Measurements from ENCODE around the gene DDIT3. TPM values are rescaled to one million over a fixed set of nuclear protein-coding genes. Genes with fewer than 3 reads are reported as not detected.

Gene DDIT3
- total and polyA plus RNA-seq, 2 experiments from 2014 or later: 33.8 to 44.2 TPM

DNA sequence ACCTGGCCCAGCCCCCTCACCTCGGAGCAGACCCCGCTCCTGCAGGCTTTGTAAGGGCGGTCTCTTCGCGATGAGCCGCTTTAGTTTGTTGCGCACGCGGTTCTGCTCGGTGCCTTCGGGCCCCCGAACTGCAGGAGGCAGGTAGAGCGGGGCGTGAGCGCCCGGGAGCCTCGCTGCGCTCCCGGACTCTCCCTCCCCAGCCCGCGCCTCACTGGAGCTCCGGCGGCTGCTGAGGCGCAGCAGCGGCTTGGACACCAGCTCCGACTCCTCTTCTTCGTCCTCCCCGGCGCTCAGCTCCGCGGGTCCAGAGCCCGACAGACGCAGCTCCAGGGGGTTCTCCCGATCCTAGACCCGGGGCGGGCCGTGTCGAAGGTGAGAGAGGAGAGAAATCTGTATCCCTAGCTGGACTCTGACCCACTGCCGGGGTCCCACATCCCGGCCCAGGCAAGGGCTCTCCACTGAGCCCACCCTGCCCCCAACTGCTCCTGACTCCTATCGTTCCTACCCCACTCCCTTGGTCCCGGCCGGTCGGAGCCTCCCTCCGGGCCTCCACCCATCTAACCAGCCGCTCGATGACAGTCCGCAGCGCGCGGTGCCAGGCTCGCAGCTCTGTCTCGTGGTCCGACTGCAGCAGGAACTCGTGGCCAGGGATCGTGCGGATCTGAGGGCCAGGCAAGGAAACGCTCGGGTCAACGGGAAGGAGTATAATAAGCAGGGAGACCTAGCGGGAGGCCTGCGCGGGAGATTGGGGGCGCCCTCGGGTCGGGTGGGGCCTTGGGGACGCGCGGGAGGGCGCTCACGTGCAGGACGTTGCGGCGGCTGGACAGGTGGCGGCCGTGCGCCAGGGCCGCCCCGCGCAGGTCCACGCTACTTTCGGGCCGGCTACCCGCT lies 44.8 kb downstream of the DDIT3 start:
- TF ChIP-seq, protein P1, sequence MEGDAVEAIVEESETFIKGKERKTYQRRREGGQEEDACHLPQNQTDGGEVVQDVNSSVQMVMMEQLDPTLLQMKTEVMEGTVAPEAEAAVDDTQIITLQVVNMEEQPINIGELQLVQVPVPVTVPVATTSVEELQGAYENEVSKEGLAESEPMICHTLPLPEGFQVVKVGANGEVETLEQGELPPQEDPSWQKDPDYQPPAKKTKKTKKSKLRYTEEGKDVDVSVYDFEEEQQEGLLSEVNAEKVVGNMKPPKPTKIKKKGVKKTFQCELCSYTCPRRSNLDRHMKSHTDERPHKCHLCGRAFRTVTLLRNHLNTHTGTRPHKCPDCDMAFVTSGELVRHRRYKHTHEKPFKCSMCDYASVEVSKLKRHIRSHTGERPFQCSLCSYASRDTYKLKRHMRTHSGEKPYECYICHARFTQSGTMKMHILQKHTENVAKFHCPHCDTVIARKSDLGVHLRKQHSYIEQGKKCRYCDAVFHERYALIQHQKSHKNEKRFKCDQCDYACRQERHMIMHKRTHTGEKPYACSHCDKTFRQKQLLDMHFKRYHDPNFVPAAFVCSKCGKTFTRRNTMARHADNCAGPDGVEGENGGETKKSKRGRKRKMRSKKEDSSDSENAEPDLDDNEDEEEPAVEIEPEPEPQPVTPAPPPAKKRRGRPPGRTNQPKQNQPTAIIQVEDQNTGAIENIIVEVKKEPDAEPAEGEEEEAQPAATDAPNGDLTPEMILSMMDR (IDR thresholded peaks at IDR 0.05; ENCODE audit: low read depth, low read length): no peak
- H3K9me3 ChIP-seq (ENCODE audit: low read depth): no peaks in the 10 kb centered on the region
- H3K4me3 ChIP-seq: peak overlapping the region; percentile 20
- H3K27me3 ChIP-seq: peaks cover 79% of the 10 kb centered on the region
- DNase-seq (ENCODE audit: low read depth in 1 of 2, low spot score in 1 of 2): peak; percentile 41 to 45
- H3K27ac ChIP-seq: no peak overlapping the region
- H3K4me1 ChIP-seq (ENCODE audit: low read depth): no peaks in the 10 kb centered on the region
- H3K36me3 ChIP-seq: no peaks in the 10 kb centered on the region

DNA sequence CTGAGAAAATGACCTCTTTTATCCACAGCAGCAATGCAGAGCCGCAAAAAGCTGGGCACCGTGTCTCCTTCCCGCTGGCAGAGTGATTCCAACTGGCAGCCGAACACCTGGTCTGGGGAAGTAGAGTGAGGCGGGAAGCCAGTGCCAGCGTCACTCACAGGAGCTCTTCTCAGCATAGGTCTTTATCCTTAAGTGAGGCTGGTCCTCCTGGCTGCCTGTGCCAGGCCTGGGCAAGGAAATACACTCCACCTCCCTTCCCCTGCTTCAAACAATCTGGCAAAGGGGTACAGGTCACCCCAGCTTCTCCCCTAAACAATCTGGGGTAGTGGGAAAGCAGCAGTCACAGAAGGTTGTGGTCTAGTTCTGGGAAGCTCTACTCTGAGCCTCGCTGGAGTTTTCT lies 45.5 kb downstream of the DDIT3 start:
- H3K9me3 ChIP-seq (ENCODE audit: low read depth): no peaks in the 10 kb centered on the region
- H3K4me1 ChIP-seq (ENCODE audit: low read depth): no peaks in the 10 kb centered on the region
- H3K36me3 ChIP-seq: no peaks in the 10 kb centered on the region
- peaks cover 76% of the 10 kb centered on the region for H3K27me3 ChIP-seq
- DNase-seq (ENCODE audit: low read depth in 1 of 2, low spot score in 1 of 2): no peak
- H3K4me3 ChIP-seq: no peak overlapping the region
- TF ChIP-seq, protein P1 (IDR thresholded peaks at IDR 0.05; ENCODE audit: low read depth, low read length): no peak
- H3K27ac ChIP-seq: no peak overlapping the region

DNA sequence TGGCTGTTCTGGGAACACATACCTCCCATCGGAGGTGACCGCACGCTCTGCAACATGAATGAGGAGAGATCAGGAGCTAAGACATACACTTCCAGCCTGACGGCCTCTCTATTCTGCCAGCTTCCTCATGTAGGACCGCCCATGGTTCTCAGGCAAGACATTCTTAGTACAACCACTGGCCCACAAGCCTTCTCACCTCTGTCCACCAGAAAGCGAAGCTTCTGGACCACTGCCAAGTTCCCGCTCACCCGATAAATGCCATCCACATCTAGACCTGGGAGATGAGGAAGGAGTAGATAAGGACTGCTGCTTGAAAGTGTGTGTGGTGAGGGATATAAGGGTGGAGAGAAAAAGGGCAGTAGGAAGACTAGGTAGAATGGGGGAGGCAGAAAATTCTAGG lies 45.9 kb downstream of the DDIT3 start:
- Histone ChIP-seq H3K4me1 (ENCODE audit: low read depth) (no peaks in the 10 kb centered on the region), H3K4me3 (no peak overlapping the region), H3K36me3 (no peaks in the 10 kb centered on the region), H3K27ac (no peak overlapping the region), H3K9me3 (ENCODE audit: low read depth) (no peaks in the 10 kb centered on the region), H3K27me3 (peaks cover 76% of the 10 kb centered on the region)
- TF ChIP-seq, protein P1 (IDR thresholded peaks at IDR 0.05; ENCODE audit: low read depth, low read length): no peak
- DNase-seq (ENCODE audit: low read depth in 1 of 2, low spot score in 1 of 2): no peak

DNA sequence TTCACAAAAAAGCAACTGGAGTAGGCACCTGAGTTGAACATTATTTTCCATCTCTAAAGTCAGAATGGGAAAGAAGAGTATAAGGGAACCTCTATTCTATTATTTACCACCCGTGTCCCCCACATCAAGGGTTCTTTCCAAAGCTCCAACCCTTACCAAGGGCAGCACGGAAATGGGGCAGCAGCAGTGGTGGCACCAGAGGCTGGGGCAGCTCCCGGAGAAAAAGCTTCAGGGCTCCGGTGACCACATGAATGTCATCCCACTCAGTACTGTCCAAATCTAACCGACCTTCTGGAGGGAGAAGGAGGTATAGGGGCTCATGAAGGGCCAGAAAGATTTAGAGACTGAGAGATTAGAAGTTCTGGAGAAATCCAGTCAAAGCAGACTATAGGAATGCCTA lies 46.4 kb downstream of the DDIT3 start:
- no peak for DNase-seq (ENCODE audit: low read depth in 1 of 2, low spot score in 1 of 2)
- TF ChIP-seq, protein P1 (IDR thresholded peaks at IDR 0.05; ENCODE audit: low read depth, low read length): no peak
- Histone ChIP-seq H3K27me3 (peaks cover 70% of the 10 kb centered on the region), H3K27ac (no peak overlapping the region), H3K36me3 (no peaks in the 10 kb centered on the region), H3K4me1 (ENCODE audit: low read depth) (no peaks in the 10 kb centered on the region), H3K9me3 (ENCODE audit: low read depth) (no peaks in the 10 kb centered on the region), H3K4me3 (no peak overlapping the region)

DNA sequence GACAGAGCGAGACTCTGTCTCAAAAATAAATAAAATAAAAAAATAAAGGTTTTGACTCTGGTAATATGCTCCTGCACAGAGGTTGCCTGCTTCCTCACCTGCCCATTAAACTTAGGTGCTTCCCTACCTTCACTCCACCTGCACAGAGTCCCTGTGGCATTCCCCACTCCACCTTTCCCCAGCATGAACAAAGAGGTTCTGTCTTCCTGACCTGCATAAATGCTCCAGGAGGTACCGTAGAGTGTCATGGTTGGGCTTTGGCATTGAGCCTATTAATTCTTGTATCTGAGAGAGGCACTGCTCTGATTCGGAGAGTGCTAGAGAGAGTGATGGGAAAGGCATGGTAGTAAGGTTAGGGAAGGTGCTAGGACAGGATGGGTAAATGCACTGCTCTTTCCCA lies 46.9 kb downstream of the DDIT3 start:
- TF ChIP-seq, protein P1 (IDR thresholded peaks at IDR 0.05; ENCODE audit: low read depth, low read length): no peak
- no peak for DNase-seq (ENCODE audit: low read depth in 1 of 2, low spot score in 1 of 2)
- Histone ChIP-seq H3K4me1 (ENCODE audit: low read depth) (no peaks in the 10 kb centered on the region), H3K4me3 (no peak overlapping the region), H3K27ac (no peak overlapping the region), H3K36me3 (no peaks in the 10 kb centered on the region), H3K27me3 (peaks cover 68% of the 10 kb centered on the region), H3K9me3 (ENCODE audit: low read depth) (no peaks in the 10 kb centered on the region)

Data from cardiac muscle cell (in vitro differentiated cells and primary cell).